NCI-H2107 treated with DMSO at 0.1 percent for 48 hours (cell line): ENCODE data around the gene TNRC6C.
"Not testable (repeated sequence)": the region's sequence is repeated elsewhere in the genome, so short reads cannot be mapped to it uniquely, and the experiment has no call there.

Experiments used
- DNase-seq: peaks from one replicate; lab custom pipeline; 2025; ENCODE audit not compliant: unreplicated experiment; lab: John Stamatoyannopoulos, UW

The TNRC6C gene

DNA sequence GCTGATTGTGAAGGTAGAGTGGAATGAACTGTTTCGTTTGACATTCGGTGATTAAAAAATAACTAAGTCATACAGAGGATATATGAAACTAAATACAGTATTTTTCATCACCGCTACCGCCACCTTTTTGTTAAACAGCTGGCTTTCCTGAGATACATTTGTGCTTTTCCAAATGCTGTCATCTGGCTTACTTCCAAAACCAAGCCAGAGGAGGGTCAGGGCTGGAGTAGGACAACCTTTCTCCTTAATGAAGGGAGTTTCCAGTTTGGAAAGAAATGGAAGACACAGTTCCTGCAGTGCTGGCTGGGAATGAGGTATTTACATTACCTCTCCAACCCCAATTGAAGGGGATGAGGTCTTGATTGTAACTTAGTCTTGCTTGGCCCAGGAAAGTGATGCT is 3.2 kb downstream of the TNRC6C start:
- DNase-seq, result no peak

GRCh38 chr17:77962348-77962747 is 3.8 kb downstream of the TNRC6C start:
- no peak for DNase-seq

- peak; percentile 72 for DNase-seq
These were observed 4.9 kb downstream of the TNRC6C start for GRCh38 chr17:77963441-77963840.

- no peak for DNase-seq
These were observed 6.8 kb downstream of the TNRC6C start for GRCh38 chr17:77965352-77965751.

DNA sequence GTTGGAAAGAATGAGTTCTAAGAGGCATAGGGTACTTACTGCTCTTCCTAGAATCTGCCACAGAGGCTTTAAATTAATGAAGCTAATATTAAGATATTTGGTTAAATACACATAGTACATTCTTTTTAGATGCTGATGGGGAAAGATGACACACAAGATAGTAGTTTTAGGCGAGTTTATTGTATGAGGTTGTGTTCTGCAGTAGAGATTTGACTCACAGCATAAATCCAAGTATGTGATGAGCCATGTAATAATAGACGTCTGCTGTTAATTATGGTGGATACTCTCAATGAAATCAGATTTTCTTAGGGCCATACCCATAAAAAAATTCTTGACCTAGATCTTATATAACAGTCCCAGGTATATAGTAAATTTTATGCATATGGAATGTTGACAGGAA is 8.0 kb downstream of the TNRC6C start:
- DNase-seq, result no peak

- DNase-seq, result no peak
These were observed 10.3 kb downstream of the TNRC6C start for GRCh38 chr17:77968788-77969187.

DNA sequence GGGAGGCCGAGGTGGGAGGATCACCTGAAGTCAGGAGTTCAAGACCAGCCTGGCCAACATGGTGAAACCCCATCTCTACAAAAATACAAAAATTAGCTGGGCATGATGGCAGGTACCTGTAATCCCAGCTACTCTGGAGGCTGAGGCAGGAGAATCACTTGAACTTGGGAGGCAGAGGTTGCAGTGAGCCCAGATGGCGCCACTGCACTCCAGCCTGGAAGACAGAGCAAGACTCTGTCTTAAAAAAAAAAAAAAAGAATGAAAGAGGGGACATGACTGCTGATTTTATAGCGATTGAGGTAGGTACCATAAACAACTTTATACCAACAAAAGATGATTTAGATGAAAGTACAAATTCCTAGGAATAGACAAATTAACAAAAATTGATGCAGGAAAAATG is 13.8 kb downstream of the TNRC6C start:
- DNase-seq, result not testable (repeated sequence)

DNA sequence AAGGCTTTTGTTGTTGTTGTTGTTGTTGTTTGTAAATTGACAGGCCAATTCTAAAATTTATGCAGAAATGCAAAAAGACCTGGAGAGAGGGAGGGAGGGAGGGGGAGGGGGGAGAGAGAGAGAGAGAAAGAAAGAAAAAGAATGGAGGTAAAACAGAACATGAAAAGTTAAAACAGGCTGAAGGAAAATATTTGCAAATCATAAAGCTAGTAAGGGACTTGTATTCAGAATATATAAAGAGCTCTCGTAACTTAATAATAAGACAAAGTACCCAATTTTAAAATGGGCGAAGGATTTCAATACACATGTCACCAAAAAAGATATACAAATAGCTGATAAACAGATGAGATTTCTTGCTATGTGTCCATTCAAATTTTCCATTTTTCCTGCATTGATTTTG is 15.4 kb downstream of the TNRC6C start:
- DNase-seq, result no peak

DNA sequence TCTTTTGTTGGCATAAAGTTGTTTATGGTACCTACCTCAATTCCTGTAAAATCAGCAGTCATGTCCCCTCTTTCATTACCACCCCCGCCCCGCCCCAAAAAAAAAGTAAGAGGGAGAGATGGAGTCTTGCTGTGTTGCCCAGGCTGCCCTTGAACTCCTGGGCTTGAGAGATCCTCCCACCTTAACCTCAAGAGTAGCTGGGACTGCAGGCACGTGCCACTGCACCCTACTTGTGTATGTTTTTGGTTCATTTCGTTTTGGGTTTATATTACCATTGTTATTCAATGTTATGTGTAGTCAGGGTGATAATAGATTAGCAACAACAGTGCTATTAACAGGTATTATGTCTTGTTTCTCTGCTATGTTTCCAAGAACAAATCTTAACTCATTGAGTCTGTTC is 15.9 kb downstream of the TNRC6C start:
- DNase-seq, result no peak

- not testable (repeated sequence) for DNase-seq
These were observed 23.9 kb downstream of the TNRC6C start for GRCh38 chr17:77982430-77982829.

GRCh38 chr17:77990301-77990700 is 31.8 kb downstream of the TNRC6C start:
- no peak for DNase-seq

DNA sequence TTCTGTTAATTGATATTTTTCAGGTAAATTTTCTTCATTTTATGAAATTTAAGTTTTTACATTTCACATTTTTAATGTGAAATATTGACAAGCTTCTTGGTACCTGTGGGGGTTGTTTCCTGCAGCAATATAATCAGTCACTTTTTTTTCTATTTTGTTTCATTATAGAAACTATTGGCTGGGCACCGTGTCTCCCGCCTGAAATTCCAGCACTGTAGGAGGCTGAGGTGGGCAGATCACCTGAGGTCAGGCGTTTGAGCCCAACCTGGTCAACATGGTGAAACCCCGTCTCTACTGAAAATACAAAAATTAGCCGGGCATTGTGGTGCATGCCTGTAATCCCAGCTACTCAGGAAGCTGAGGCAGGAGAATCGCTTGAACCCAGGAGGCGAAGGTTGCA is 35.2 kb downstream of the TNRC6C start:
- DNase-seq, result not testable (repeated sequence)

DNA sequence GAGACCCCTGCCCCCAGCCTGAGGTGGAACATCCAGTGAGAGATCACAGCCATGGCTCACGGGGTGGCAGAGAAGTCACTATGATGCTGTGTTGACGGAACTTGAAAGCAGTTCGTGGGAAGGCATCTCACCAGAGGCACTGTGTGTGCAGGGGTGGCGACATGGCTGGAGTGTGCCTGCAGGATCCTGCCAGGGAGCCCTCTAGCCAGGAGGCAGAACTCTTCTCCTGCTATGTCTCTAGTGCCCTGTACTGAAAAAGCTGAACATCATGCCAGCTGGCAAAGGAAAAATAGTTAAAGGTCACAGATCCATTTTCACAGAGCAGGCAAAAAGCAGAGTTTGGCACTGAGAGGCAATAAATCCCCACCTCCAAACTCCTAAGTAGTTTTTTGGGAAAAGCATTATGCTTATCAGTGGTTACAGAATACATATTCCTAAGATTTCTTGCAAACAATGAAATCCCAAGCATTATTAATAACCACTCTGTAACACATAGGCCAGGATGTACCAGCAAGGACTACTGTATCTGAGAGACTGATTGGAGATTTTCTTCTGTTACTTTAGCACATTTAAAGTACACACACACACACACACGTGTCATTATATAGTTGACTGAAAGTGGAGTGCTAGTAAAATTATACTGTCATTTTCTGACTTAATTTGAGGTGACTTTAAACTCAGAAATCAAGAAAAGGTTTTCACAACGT is 36.8 kb downstream of the TNRC6C start:
- DNase-seq, result no peak

DNA sequence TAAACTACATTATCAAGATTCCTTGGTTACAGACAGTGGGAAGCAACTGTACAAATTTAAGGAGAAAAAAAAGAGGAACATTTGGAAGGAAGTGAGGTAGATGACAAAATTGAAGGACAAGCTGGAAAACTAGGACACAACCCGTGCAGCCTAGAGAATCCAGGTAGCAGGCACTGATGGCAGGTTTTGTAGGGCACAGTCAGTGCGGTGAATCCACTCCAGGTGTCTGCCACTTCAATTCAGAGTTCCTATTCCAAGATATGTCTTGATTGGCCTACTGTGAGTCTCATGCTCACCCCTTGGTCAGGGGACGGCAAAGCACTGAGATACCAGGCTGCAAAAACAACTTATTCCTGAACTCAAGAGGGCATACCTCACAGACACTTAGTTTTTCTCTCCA is 37.8 kb downstream of the TNRC6C start:
- no peak for DNase-seq

GRCh38 chr17:77999413-78000173 is 41.1 kb downstream of the TNRC6C start:
- no peak for DNase-seq

- DNase-seq, result no peak
These were observed 41.8 kb downstream of the TNRC6C start for GRCh38 chr17:78000341-78000740.

- DNase-seq, result peak; percentile 35
These were observed 42.7 kb downstream of the TNRC6C start for GRCh38 chr17:78001182-78001581.

- no peak for DNase-seq
These were observed 43.1 kb downstream of the TNRC6C start for GRCh38 chr17:78001612-78002011.

DNA sequence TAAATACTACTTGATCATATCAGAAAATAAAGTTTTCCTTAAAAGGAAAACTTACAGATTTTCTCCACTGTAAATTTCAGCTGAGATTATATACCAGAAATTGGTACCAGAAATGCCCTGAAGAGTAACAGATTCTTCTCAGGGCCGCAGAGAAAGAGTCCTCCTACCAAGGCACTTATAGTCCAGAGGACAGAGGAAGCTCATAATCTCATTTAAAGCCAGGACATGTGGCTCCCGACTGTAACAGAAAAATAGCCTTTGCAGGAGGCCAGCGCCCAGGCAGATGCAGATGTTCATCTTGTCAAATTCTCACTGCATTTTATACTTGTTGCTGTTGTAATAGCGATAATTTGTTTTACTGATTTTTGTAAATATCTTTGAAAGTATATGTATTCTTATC is 43.7 kb downstream of the TNRC6C start:
- DNase-seq, result no peak

DNA sequence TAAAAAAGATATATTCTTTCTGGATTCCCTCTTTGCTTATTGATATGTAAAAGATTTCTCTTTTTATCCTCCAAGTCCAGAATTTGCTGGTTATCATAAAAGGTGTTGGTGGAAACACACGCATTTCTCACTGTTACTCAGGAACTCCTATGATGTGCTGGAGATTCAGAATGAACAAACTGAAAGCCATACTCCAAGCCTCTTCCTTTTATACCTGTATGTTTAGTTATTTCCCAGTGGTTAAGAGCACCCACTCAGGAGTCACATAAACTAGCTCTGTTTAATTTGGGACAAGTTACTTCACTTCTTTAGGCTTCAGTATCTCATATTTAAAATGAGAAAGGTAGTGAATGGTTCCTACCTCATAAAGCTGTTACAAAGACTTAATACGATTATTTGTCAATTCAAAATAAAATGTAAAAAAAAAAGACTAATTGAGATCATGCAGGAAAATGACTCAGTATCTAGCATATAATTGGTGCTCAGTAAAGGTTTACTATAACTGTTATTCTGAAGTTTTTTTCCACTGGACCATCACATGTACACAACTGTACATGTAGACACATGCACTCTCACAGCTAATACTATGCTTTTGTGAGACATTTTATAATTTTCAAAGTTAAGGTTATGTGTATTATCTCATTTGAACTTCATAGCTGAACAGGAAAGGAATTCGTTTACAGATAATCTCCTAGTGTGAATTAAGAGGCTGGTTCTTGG is 47.1 kb downstream of the TNRC6C start:
- DNase-seq, result no peak

GRCh38 chr17:78006338-78006737 is 47.8 kb downstream of the TNRC6C start:
- no peak for DNase-seq

DNA sequence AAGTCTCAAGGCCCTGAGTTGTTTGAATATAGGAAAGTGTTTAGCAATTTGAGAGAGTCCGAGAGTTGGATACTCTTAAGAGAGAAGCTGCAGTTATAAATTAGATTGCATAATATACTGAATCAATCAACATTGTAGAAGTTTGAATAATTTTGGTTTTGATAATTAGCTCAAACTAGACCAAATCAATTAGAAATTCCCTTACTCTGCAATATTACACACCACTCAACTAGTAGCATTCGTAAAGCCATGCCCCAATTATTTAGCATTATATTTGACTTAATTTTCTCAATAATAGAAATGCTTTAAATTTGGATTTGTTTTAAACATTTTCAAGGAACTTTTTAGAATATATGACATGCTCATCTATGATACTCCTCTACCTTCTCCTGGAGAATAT is 49.1 kb downstream of the TNRC6C start:
- DNase-seq, result no peak
